ENCODE results near the gene ENPP1. TPM values are rescaled to one million over a fixed set of nuclear protein-coding genes. Genes with fewer than 3 reads are reported as not detected.

The ENPP1 gene
- total RNA-seq, 2 experiments from 2014 or later: 0.08 TPM

DNA sequence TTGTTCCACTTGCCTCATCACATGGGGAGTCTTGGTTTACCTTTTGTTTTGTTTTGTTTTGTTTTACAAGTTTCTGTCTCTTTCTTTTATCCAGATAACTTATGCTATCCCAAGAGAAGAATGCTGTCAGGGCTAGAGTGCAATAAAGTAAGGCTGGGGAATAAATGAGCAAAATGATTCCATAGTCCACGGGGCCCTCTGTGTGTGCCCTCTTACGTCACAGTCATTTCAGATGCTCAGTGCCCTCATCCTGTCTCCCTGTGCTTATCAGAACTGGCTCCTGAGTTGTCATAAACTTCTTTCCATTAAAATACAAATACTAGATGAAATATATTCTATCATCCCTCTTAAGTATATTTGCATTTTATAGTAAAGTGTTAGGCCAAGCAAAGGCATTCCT, 30.8 kb upstream of the ENPP1 start:
- DNase-seq (no peak), ATAC-seq (ENCODE audit: poor library complexity) (no peak)
- H3K27ac Mint-ChIP-seq: no peak overlapping the region
- TF ChIP-seq CTCF (IDR thresholded peaks at IDR 0.05): no peak
- H3K4me3 ChIP-seq (ENCODE audit: low read length): no peak overlapping the region
- H3K36me3 ChIP-seq (ENCODE audit: insufficient read depth, low read length): no peaks in the 10 kb centered on the region
- H3K4me1 Mint-ChIP-seq (ENCODE audit: low read depth): no peaks in the 10 kb centered on the region
- H3K4me3 Mint-ChIP-seq: no peak overlapping the region
- H3K9me3 Mint-ChIP-seq: no peaks in the 10 kb centered on the region
- ChIA-PET POLR2A (no interaction called here), CTCF (no interaction called here)
- intact Hi-C loops (cut with DNase I, micrococcal nuclease): no loop called here
- H3K9me3 ChIP-seq (ENCODE audit: control insufficient read depth in 1 of 2, insufficient read depth in 1 of 2, low read length in 2 of 2): no peaks in the 10 kb centered on the region
- H3K36me3 Mint-ChIP-seq (ENCODE audit: low read depth): no peaks in the 10 kb centered on the region
- H3K27ac ChIP-seq (ENCODE audit: low read depth in 1 of 2, low read length in 2 of 2): no peak overlapping the region
- no peaks in the 10 kb centered on the region for H3K4me1 ChIP-seq (ENCODE audit: insufficient read depth, low read length)
- peaks cover 13% of the 10 kb centered on the region for H3K27me3 Mint-ChIP-seq
- H3K27me3 ChIP-seq (ENCODE audit: control insufficient read depth in 1 of 2, insufficient read depth in 2 of 2, low read length in 2 of 2): peaks cover 0 to 5% of the 10 kb centered on the region in 2 experiments

- TF ChIP-seq CTCF (IDR thresholded peaks at IDR 0.05): no peak
- Histone ChIP-seq H3K27ac (ENCODE audit: low read depth in 1 of 2, low read length in 2 of 2) (no peak overlapping the region), H3K36me3 (ENCODE audit: insufficient read depth, low read length) (no peaks in the 10 kb centered on the region), H3K27me3 (ENCODE audit: control insufficient read depth in 1 of 2, insufficient read depth in 2 of 2, low read length in 2 of 2) (peaks cover 0 to 5% of the 10 kb centered on the region in 2 experiments), H3K4me3 (ENCODE audit: low read length) (no peak overlapping the region), H3K4me1 (ENCODE audit: insufficient read depth, low read length) (no peaks in the 10 kb centered on the region), H3K9me3 (ENCODE audit: control insufficient read depth in 1 of 2, insufficient read depth in 1 of 2, low read length in 2 of 2) (no peaks in the 10 kb centered on the region)
- DNase-seq (no peak), ATAC-seq (ENCODE audit: poor library complexity) (no peak)
- H3K9me3 Mint-ChIP-seq: no peaks in the 10 kb centered on the region
- no peaks in the 10 kb centered on the region for H3K36me3 Mint-ChIP-seq (ENCODE audit: low read depth)
- no peak overlapping the region for H3K4me3 Mint-ChIP-seq
- no peak overlapping the region for H3K27ac Mint-ChIP-seq
- no peaks in the 10 kb centered on the region for H3K4me1 Mint-ChIP-seq (ENCODE audit: low read depth)
- intact Hi-C loops (cut with DNase I, micrococcal nuclease): no loop called here
- peaks cover 20% of the 10 kb centered on the region for H3K27me3 Mint-ChIP-seq
- ChIA-PET POLR2A (no interaction called here), CTCF (no interaction called here)
Observed at GRCh38 chr6:131778169-131778568, 29.7 kb upstream of the ENPP1 start.

GRCh38 chr6:131779304-131779703, 28.5 kb upstream of the ENPP1 start:
- DNase-seq (no peak), ATAC-seq (ENCODE audit: poor library complexity) (no peak)
- ChIA-PET CTCF (no interaction called here), POLR2A (no interaction called here)
- Mint-ChIP-seq H3K9me3 (no peaks in the 10 kb centered on the region), H3K36me3 (ENCODE audit: low read depth) (no peaks in the 10 kb centered on the region), H3K4me3 (no peak overlapping the region), H3K27ac (no peak overlapping the region), H3K4me1 (ENCODE audit: low read depth) (no peaks in the 10 kb centered on the region), H3K27me3 (peaks cover 20% of the 10 kb centered on the region)
- Histone ChIP-seq H3K9me3 (ENCODE audit: control insufficient read depth in 1 of 2, insufficient read depth in 1 of 2, low read length in 2 of 2) (no peaks in the 10 kb centered on the region), H3K27me3 (ENCODE audit: control insufficient read depth in 1 of 2, insufficient read depth in 2 of 2, low read length in 2 of 2) (peaks cover 0 to 5% of the 10 kb centered on the region in 2 experiments), H3K4me1 (ENCODE audit: insufficient read depth, low read length) (no peaks in the 10 kb centered on the region), H3K27ac (ENCODE audit: low read depth in 1 of 2, low read length in 2 of 2) (no peak overlapping the region), H3K4me3 (ENCODE audit: low read length) (no peak overlapping the region), H3K36me3 (ENCODE audit: insufficient read depth, low read length) (no peaks in the 10 kb centered on the region)
- intact Hi-C loops (cut with DNase I, micrococcal nuclease): no loop called here
- TF ChIP-seq CTCF (IDR thresholded peaks at IDR 0.05): no peak

Data from CD4-positive, alpha-beta T cell (primary cell).